ENCODE data around the gene PDCD1.
"Not testable (repeated sequence)": the region's sequence is repeated elsewhere in the genome, so short reads cannot be mapped to it uniquely, and the experiment has no call there.

Gene PDCD1

GRCh38 chr2:241833756-241834526, 24.8 kb downstream of the PDCD1 start:
- not testable (repeated sequence) for DNase-seq (ENCODE audit: low read depth)

GRCh38 chr2:241833101-241833663, 25.5 kb downstream of the PDCD1 start:
- peak; percentile 42 for DNase-seq (ENCODE audit: low read depth)

DNA sequence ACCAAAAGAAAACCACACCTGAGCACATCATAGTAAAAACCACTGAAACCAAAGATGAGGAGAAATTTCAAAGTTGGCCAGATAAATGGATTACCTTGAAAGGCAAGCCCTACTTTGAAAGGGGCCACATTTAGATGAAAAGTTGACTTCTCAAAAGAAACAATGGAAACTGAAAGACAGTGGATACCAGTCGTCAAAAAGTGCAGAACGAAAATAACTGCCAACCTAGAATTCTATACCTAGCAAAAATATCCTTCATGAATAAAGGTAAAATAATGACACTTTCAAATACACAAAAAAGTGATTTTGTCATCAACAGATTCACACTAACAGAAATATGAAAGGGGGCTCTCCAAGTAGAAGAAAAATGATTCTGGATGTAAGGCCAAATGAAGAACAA, 31.3 kb downstream of the PDCD1 start:
- no peak for DNase-seq (ENCODE audit: low read depth)

DNA sequence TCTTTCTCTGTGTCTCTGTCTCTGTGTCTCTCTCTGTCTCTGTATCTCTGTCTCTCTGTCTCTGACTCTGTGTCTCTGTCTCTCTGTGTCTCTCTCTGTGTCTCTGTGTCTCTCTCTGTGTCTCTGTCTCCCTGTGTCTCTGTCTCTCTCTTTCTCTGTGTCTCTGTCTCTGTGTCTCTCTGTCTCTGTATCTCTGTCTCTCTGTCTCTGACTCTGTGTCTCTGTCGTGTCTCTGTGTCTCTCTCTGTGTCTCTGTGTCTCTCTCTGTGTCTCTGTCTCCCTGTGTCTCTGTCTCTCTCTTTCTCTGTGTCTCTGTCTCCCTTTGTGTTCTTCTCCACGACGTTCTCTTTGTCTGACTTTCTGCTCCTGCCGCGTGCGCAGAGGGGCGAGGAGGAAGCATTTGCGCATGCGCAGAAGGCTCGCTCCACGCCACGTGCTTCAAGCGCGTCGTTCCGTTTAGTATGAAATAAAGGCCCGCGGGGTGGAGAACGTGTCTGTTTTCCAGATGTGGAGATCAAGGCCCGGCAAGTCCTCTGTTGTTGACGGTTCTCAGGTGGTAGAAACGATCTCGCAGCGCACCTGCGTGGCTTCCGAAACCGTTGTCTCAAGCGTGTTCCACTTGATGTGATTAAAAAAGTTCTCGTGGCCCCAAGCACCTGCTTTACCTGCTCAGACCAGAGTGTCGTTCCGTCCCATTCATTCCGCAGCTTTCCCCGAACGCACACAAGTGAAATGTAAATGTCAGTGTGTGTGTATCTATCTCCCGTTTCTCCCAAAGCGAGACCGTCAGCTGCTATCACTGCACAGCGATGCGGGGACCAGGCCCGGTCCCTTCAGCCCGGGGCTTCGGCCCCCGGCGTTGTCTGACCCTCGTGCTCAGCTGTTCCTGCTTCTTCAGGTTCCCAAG, 34.9 kb downstream of the PDCD1 start:
- DNase-seq (ENCODE audit: low read depth), result not testable (repeated sequence)

GRCh38 chr2:241822264-241822623, 36.5 kb downstream of the PDCD1 start:
- no peak for DNase-seq (ENCODE audit: low read depth)

DNA sequence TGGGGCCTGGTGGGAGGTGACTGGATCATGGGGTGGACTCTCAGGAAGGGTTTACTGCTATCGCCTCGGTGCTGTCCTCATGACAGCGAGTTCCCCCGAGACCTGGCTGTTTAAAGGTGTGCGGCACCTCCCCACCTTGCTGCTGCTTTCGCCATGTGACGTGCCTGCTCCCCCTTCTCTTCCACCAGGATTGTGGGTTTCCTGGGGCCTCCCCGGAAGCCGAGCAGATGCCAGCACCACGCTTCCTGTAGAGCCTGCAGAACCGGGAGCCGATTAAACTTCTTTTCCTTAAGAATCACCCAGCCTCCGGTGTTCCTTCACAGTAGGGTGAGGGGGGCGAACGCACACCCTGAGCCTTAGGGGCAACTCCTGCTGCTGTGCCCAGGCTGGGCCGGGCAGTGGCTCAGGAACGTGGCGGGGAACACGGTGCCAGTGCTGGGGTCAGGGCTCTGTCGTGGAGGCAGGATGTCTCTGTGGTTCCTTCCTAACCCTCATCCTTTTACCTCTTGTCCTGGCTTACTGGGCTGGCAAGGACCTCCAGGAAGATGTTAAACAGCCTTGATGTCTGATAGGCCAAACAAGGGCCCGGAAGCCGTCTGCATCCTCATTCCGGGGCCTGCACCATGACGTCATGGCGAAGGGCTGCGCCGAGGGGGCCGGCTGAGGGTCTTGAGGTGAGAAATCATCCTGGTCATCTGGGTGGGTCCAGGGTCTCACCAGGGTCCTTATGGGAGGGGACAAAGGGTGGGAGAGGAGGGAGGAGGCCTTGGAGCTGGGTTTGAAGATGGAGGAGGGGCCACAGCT, 37.0 kb downstream of the PDCD1 start:
- no peak for DNase-seq (ENCODE audit: low read depth)

DNA sequence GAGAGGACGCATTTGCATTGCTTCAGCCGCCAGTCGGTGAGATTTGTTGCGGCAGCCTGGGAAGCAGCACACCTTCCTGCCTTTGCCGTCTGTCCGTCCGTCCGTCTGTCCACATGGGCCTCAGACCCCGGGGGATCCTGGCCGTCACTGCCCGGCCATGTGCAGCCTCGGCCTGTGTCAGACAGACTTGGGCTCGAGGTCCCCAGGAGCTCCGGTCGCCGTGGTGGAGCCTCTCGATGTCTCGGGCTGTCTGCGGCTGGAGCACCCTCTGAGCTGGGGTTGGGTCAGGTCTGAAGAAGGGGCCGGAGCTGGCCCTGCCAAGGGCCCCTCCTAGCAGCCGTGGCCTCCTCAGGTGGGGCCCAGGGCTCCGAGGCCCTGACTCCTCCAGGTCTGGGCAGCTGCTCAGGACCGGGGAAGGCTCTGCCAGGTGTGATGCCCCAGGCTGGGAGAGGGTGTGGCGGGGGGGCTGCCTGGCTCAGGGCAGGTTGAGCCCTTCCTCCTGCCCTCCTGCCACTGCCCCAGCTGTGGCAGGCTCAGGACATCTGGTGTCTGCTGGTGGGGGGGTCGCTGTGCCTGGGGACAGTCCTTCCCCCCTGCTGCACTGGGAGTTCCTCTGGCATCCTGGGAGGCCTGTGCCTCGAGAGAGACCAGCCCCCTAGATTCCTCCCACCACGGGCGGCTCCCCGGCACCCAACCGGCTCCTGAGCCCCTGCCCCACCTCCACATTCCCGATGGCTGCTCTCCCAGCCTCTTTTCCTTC, 37.9 kb downstream of the PDCD1 start:
- DNase-seq (ENCODE audit: low read depth), result no peak

DNA sequence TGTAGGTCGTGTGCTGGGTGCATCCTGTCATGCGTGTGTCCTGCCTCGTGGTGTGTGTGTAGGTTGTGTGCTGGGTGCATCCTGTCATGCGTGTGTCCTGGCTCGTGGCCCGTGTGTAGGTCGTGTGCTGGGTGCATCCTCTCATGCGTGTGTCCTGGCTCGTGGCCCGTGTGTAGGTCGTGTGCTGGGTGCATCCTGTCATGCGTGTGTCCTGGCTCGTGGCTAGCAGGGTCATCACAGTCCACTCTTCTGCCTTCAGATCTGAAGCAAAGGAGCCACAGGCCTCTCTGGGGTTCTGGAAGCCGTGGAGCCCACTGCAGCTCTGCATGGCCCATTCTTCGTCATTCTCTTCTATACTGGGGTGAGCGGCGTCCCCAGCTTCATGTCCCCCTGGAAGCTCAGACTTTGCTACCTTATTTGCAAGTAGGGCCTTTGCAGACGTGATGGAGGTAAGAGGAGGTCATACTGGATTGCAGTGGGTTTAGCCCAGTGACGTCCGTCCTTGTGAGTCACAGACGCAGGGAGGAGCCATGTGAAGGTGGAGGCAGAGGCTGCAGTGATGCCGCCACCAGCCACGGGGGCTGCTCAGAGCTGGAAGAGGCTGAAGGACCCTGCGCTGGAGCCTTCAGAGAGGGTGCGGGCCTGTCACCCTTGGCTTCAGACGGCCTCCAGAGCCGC, 38.6 kb downstream of the PDCD1 start:
- DNase-seq (ENCODE audit: low read depth), result not testable (repeated sequence)

- no peak for DNase-seq (ENCODE audit: low read depth)
These were observed 39.8 kb downstream of the PDCD1 start for GRCh38 chr2:241818943-241819270.

DNA sequence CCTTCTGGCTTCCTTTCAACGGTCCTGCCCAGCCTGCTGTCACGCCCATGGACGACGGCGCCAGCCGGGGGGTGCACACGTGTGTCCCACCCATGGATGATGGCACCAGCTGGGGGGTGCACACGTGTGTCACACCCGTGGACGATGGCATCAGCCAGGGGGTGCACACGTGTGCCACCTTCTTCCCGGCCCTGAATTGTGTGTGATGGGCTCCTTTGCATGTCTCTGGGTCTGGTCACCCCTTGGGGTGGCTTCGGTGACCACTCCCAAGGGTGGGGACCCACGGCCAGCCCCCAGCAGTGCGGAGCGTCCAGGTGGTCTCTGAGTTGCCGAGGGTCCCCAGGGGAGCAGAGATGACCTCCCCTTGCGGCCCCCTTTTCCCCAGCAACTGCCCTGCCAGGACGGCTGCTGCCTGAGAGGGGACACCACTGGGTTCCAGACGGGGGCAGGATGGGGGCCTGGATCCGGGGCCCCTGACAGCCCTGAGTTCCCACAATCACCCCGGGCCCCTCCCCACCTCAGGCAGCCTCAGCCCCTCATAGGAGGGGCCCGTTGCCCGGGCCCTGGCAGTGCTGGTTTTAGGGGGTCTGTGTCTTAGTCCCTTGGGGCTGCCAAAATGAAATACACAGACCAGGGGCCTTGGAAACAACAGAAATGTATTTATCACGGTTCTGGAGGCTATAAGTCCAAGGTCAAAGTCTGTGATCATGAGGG, 40.3 kb downstream of the PDCD1 start:
- no peak for DNase-seq (ENCODE audit: low read depth)

DNA sequence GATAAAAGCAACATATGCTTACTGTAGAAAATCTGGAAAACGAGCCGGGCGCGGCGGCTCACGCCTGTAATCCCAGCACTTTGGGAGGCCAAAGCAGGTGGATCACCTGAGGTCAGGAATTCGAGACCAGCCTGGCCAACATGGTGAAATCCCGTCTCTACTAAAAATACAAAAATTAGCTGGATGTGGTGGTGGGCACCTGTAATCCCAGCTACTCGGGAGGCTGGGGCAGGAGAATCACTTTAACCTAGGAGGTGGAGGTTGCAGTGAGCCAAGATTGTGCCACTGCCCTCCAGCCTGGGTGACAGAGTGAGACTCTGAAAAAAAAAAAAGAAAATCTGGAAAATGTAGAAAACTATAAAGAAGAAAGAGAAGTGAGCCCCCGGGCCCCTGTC, 40.9 kb downstream of the PDCD1 start:
- not testable (repeated sequence) for DNase-seq (ENCODE audit: low read depth)

DNA sequence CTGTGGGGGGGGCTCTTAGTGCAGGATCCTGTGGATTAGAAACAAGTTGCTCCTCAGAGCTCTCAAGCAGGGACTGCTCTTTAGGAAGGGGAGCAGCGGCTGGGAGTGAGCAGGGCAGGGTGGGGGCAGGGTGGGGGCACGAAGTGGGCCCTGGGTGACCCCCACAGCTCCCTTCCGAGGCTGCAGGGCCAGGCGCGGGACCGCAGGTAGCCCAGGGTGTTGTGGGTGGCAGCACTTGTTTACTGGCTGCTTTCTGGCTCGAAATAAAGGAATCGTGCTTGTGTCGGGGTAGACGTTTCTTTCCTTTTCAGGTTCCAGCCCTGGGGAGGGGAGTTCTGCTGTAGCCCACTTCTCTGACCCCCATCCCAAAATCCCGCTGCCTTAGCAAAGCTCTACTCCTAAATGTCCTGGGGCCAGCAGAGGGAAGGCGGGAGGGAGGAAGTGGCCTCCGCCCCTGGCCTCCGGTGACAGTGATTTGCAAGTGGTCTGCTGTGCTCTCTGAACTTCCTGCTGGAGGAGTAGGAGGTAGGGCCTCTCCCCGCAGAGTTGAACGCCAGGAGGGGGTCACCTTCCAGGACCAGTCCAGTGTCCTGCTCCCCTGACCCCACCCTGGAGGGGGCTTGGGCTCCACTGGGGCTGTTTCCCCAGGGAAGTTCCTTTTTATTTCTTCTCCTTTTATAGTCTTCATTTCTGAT, 41.4 kb downstream of the PDCD1 start:
- no peak for DNase-seq (ENCODE audit: low read depth)

- no peak for DNase-seq (ENCODE audit: low read depth)
These were observed 42.1 kb downstream of the PDCD1 start for GRCh38 chr2:241816431-241817121.

DNA sequence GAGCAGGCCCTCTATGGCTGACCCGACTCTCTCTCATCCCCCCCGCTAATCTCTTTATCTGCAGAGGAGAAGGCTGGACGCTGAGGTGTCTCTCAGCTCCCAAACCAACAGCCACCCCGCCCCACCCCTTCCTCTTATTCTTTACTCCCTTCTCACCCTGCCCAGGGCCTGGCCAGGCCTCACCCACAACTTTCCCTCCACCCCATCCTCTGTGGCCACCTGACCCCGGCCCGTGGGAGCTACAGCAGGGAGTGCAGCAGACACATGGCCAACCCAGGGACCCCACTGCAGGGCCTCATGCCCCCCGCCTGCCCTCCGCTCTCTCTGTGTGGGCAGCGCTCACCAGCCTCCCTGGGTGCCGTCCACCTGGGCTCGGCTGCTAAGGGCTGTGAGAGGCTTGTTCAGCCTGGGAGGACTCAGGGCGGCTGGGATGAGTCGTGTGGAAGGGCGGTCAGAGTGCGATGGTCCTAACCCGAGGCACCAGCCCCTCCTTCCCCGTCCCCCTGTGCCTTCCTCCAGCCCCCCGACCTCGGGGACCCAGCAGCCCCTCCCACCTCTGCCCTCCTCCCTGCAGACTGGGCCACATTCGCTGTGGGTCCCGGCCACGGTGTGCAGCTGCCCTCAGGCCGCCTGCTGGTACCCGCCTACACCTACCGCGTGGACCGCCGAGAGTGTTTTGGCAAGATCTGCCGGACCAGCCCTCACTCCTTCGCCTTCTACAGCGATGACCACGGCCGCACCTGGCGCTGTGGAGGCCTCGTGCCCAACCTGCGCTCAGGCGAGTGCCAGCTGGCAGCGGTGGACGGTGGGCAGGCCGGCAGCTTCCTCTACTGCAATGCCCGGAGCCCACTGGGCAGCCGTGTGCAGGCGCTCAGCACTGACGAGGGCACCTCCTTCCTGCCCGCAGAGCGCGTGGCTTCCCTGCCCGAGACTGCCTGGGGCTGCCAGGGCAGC, 42.9 kb downstream of the PDCD1 start:
- no peak for DNase-seq (ENCODE audit: low read depth)

GRCh38 chr2:241814643-241815476, 43.8 kb downstream of the PDCD1 start:
- no peak for DNase-seq (ENCODE audit: low read depth)

GRCh38 chr2:241814393-241814642, 44.4 kb downstream of the PDCD1 start:
- DNase-seq (ENCODE audit: low read depth), result no peak

Data from GM04504 (cell line).